Measurements from ENCODE around the gene EPHX1. TPM values are rescaled to one million over a fixed set of nuclear protein-coding genes. Genes with fewer than 3 reads are reported as not detected.

Gene EPHX1
- total RNA-seq, 4 donors from 2014 or later: 59.0 to 136 (median 85.6) TPM

DNA sequence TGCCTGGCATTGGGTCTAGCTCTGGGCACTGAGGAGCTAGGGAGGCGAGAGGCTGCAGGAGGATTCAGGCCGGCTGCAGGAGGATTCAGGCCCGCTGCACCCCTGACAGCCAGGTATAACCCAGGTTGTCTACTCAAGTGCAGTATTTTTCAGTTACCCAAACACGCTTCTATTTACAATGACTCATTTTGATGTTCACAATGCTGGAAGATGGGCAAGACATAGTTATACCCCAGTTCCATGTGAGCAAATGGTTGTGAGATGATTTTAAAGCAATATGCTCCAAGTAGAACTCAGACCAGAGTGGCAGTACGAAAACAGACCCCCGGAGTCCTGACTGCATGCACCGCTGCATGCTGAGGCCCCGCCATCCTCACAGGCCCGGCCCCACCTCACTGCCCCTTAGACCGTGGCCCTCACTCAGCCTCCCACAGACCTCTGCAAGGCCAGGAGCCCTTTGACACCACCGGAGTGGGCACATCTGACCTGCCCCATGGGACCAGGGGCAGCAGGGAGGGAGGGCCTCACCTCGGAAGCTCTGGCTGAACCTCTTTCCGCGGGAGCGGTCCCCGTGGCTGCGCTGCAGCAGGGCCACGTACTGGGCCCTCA is 78.5 kb downstream of the EPHX1 start:
- 91% methylated on average over 13 of the region's 18 CpGs for WGBS
- intact Hi-C loops (cut with DNase I): no loop called here
- peaks cover 0 to 6% (median 3%) of the 10 kb centered on the region in 4 donors for H3K4me1 ChIP-seq
- no peaks in the 10 kb centered on the region for H3K36me3 ChIP-seq
- no peak for TF ChIP-seq EP300 (IDR thresholded peaks at IDR 0.05)
- no peak for TF ChIP-seq CTCF (IDR thresholded peaks at IDR 0.05)
- TF ChIP-seq POLR2AphosphoS5 (IDR thresholded peaks at IDR 0.05): no peak
- no peak for TF ChIP-seq POLR2A (IDR thresholded peaks at IDR 0.05; ENCODE audit: low read depth)
- no peaks in the 10 kb centered on the region for H3K9me3 ChIP-seq
- H3K4me3 ChIP-seq: no peak overlapping the region
- H3K27ac ChIP-seq (replicated peaks in 1 of 4): no peak overlapping the region
- H3K27me3 ChIP-seq: peaks cover 0 to 17% (median 0%) of the 10 kb centered on the region in 4 donors
- no peak for DNase-seq (ENCODE audit: extremely low spot score)

- no peak for DNase-seq (ENCODE audit: extremely low spot score)
- intact Hi-C loops (cut with DNase I): no loop called here
- 83% methylated on average over 6 of the region's 11 CpGs for WGBS
- Histone ChIP-seq H3K27me3 (peaks cover 0 to 17% (median 0%) of the 10 kb centered on the region in 4 donors), H3K9me3 (no peaks in the 10 kb centered on the region), H3K27ac (replicated peaks in 1 of 4) (no peak within 1 kb of the TSS), H3K4me1 (no peaks in the 10 kb centered on the region), H3K36me3 (no peaks in the 10 kb centered on the region), H3K4me3 (no peak within 1 kb of the TSS)
- TF ChIP-seq POLR2AphosphoS5 (IDR thresholded peaks at IDR 0.05) (no peak), CTCF (IDR thresholded peaks at IDR 0.05) (no peak), EP300 (IDR thresholded peaks at IDR 0.05) (no peak), POLR2A (IDR thresholded peaks at IDR 0.05; ENCODE audit: low read depth) (no peak)
Observed at GRCh38 chr1:225888898-225889601, 79.1 kb downstream of the EPHX1 start, which contains the start of gene LEFTY1. Gene LEFTY1, minus strand, starts transcription at chr1:225889146. Its CDS starts 80 bp downstream, at chr1:225889066.

GRCh38 chr1:225889743-225890142 is 79.8 kb downstream of the EPHX1 start:
- no peak overlapping the region for H3K4me3 ChIP-seq
- DNase-seq (ENCODE audit: extremely low spot score): no peak
- no peaks in the 10 kb centered on the region for H3K36me3 ChIP-seq
- no peak overlapping the region for H3K27ac ChIP-seq (replicated peaks in 1 of 4)
- WGBS: 93% methylated on average over 5 of the region's 5 CpGs
- H3K9me3 ChIP-seq: no peaks in the 10 kb centered on the region
- intact Hi-C loops (cut with DNase I): no loop called here
- H3K4me1 ChIP-seq: no peaks in the 10 kb centered on the region
- H3K27me3 ChIP-seq: peaks cover 0 to 17% (median 0%) of the 10 kb centered on the region in 4 donors
- TF ChIP-seq POLR2A (IDR thresholded peaks at IDR 0.05; ENCODE audit: low read depth) (no peak), POLR2AphosphoS5 (IDR thresholded peaks at IDR 0.05) (no peak), EP300 (IDR thresholded peaks at IDR 0.05) (no peak), CTCF (IDR thresholded peaks at IDR 0.05) (no peak)

DNA sequence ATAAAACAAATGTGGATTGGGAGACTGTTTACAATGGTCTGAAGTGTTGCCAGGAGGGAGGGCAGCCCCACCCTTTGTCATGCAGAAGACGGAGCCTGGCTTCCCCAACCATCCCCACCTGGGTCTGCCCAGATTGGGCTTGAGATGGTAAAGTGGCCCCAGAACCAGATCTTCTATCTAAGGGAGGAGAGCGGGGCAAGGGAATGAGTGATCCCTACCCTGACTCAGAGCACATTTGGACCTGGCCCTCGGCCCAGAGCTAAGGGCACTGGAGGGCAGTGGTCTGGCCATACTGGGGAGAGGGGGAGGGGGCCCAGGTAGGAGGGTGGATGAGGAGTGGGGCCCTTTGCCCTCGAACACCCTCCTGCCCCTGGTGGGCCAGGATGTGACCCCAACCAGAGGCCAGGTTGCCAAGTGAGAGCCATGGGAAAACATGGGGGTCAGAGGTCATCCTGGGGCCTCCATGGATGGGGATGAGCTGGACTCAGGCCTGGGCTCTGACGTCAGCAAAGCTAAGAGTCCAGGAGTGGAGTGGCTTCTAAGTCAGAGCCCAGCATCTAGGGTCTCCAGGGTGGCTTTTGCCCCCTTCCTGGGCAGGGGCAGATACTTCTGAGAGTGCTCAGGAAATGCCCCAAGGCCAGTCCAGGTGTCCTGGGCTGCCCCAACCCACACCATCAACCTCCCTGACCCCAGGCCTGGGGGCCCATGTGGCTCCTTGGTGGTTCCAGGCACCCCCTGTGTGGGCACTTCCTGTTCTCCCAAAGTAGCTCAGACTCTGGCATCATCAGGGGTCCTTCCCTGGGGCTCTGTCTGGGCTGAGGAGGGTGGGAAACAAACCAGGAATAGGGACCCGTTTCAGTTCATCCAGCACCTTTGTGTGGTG is 80.7 kb downstream of the EPHX1 start:
- Histone ChIP-seq H3K27ac (replicated peaks in 1 of 4) (no peak overlapping the region), H3K4me3 (no peak overlapping the region), H3K27me3 (peaks cover 0 to 17% (median 0%) of the 10 kb centered on the region in 4 donors), H3K9me3 (no peaks in the 10 kb centered on the region), H3K36me3 (no peaks in the 10 kb centered on the region), H3K4me1 (no peaks in the 10 kb centered on the region)
- intact Hi-C loops (cut with DNase I): no loop called here
- TF ChIP-seq EP300 (IDR thresholded peaks at IDR 0.05): no peak
- no peak for TF ChIP-seq CTCF (IDR thresholded peaks at IDR 0.05)
- no peak for TF ChIP-seq POLR2A (IDR thresholded peaks at IDR 0.05; ENCODE audit: low read depth)
- no peak for TF ChIP-seq POLR2AphosphoS5 (IDR thresholded peaks at IDR 0.05)
- no peak for DNase-seq (ENCODE audit: extremely low spot score)
- WGBS: 78% methylated on average over 5 of the region's 6 CpGs
